Activated T-cell treated with anti-CD3 and anti-CD28 coated beads for 48 hours (primary cell): Measurements from ENCODE around the gene TAC4.

Source experiments
- DNase-seq: peaks from one replicate; pipeline ENCODE4 v3.0.0-alpha.2; 2020; ENCODE audit warnings: low read depth

The TAC4 gene

GRCh38 chr17:49809056-49809455 lies 38.8 kb downstream of the TAC4 start:
- no peak for DNase-seq

DNA sequence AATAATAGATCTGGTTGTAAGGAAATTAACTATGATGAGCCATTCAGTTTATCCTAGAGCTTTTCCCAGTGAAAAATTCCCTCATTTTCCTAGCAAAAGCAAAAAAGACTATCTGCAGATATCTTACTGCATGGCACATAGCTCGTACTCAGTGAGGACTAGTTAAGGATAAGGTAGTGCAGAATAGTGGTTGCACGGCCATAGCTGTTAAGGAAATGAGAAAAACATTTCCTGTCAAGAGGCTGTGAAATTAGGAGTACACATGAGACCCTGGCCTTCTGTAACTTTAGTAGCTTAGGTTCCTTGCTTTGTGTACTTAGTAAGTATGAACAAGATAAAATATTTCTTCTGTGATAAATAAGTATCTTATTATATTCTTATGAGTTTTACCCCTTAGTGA lies 49.1 kb downstream of the TAC4 start:
- DNase-seq: no peak

DNA sequence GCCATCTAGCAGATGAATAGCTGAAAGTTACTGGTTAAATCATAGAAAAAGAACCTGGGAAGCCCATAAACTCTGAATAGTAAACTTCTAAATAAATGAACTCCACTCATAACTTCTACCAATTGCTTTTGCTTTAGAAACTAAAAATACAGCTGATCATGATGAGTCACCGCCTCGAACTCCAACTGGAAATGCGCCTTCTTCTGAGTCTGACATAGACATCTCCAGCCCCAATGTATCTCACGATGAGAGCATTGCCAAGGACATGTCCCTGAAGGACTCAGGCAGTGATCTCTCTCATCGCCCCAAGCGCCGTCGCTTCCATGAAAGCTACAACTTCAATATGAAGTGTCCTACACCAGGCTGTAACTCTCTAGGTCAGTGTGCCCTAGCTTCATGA lies 49.7 kb downstream of the TAC4 start:
- no peak for DNase-seq

GRCh38 chr17:49795372-49795771 lies 52.5 kb downstream of the TAC4 start:
- DNase-seq: no peak

- no peak for DNase-seq
Measured at GRCh38 chr17:49793309-49793708, 54.6 kb downstream of the TAC4 start.

DNA sequence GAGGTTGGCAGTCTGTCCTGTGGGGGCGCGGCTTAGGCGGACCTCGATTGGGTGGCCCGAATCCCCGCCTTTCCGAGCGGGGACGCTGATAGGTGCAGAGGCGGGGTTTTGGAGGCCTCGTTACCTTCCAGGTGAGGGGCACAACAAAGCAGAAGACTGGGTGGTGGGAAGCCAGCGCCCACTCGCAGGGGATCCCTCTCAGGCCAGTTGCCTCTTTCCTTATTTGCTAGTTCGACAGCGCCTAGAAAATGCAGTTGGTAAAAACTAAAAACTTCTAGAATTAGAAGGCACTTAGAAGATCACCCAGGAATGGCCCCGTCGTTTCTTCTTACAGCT lies 58.7 kb downstream of the TAC4 start:
- no peak for DNase-seq

DNA sequence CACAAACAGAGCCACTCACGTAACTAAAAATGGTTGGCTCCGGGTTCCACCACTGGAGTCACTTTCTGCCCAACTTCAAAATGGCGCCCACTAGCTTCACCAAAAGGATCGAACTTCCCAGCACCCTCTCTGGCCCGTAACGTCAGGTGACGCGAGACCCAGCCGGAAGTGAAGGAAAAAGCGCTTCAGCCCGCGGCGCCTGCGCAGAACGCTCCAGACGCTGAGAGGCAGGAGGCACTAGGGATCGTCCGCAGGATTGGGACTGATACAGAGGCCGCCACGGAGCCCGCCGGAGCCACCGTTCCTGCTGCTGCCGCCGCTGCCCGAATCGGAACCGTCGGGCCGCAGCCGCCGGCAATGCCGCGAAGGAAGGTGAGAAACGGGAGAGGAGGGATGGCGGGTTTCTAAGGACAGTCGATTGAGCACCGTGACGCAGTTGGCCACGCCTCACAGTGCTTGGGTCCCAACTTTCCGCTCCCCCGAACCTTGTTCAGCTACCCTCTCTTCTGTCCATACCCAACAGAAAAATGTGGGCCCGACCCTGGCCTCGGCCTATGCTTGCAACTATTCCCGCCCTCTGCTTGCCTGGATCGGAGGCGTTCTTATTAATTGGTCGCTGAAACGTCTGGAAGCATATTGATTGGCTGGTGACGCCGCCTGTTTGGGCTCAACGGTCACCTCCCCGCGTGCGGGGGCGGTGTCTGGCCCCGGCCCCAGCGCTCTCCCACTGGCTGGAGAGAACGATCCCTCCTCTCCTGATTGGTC lies 59.2 kb downstream of the TAC4 start, which contains the start of gene KAT7:
Gene KAT7 (plus strand): TSS at position 204 of the 765 bp plus-strand sequence. CDS start 154 bp downstream, at position 358.
- DNase-seq: peak; percentile 99
